Right renal cortex interstitium (tissue), 3 donors: Measurements from ENCODE around the gene EEPD1. TPM values are rescaled to one million over a fixed set of nuclear protein-coding genes. Genes with fewer than 3 reads are reported as not detected.

Experiments used
- DNase-seq, 3 donors: peaks; one replicate each; pipeline ENCODE4 v3.0.0-alpha.2; 2013; ENCODE audit warnings: low read depth in 3 of 3, low spot score in 2 of 3
- polyA plus RNA-seq, 3 donors: library from polyadenylated mRNA; unstranded; fragments of 120-200 nt; gene quantifications; one replicate each; pipeline ENCODE4 v1.2.1, GENCODE V29; 2013; ENCODE audit not compliant: insufficient read length in 3 of 3

Gene EEPD1
- polyA plus RNA-seq, 3 donors = 6.0 to 6.4 (median 6.1) TPM

GRCh38 chr7:36277249-36277542 lies 124.1 kb downstream of the EEPD1 start:
- DNase-seq = no peak

GRCh38 chr7:36278069-36278619 lies 125.1 kb downstream of the EEPD1 start:
- DNase-seq = no peak

- DNase-seq = peak in 1 of 3 donors; percentile 65
Observed at GRCh38 chr7:36278620-36279172, 125.6 kb downstream of the EEPD1 start.

GRCh38 chr7:36279200-36279925 lies 126.3 kb downstream of the EEPD1 start:
- no peak for DNase-seq

GRCh38 chr7:36279926-36280315 lies 126.9 kb downstream of the EEPD1 start:
- DNase-seq = no peak

GRCh38 chr7:36280840-36281812 lies 128.1 kb downstream of the EEPD1 start:
- no peak for DNase-seq

GRCh38 chr7:36281945-36282717 lies 129.1 kb downstream of the EEPD1 start:
- DNase-seq = no peak

- no peak for DNase-seq
Observed at GRCh38 chr7:36283181-36283580, 130.1 kb downstream of the EEPD1 start.

- DNase-seq = no peak
Observed at GRCh38 chr7:36283711-36284130, 130.7 kb downstream of the EEPD1 start.

- DNase-seq = no peak
Observed at GRCh38 chr7:36284456-36285090, 131.5 kb downstream of the EEPD1 start.

- DNase-seq = no peak
Observed at GRCh38 chr7:36285276-36285675, 132.2 kb downstream of the EEPD1 start.

GRCh38 chr7:36286226-36286625 lies 133.2 kb downstream of the EEPD1 start:
- DNase-seq = no peak

GRCh38 chr7:36286688-36287087 lies 133.6 kb downstream of the EEPD1 start:
- DNase-seq = no peak

GRCh38 chr7:36287371-36288241 lies 134.6 kb downstream of the EEPD1 start:
- no peak for DNase-seq

GRCh38 chr7:36288501-36288900 lies 135.4 kb downstream of the EEPD1 start:
- DNase-seq = no peak

- DNase-seq = no peak
Observed at GRCh38 chr7:36289833-36290661, 137.0 kb downstream of the EEPD1 start.

GRCh38 chr7:36291387-36292316 lies 138.6 kb downstream of the EEPD1 start:
- peak; percentile 76 to 83 (median 79) for DNase-seq
